H1 (cell line): ENCODE measurements around the gene GNB1. TPM values are rescaled to one million over a fixed set of nuclear protein-coding genes. Genes with fewer than 3 reads are reported as not detected.

Experiments
- KDM1A ChIP-seq: fragments of 200-600, 300-600 bp; sonication (generic); IDR thresholded peaks from 2 replicates; pipeline ENCODE4 v1.7.1; 2016; ENCODE audit warnings: mild to moderate bottlenecking, low read length, borderline replicate concordance
- NANOG ChIP-seq: IDR thresholded peaks from 2 replicates; pipeline ENCODE4 v1.6.1; 2011; ENCODE audit warnings: low read length, low read depth, mild to moderate bottlenecking, inconsistent platforms; ENCODE audit not compliant: insufficient read depth, poor library complexity, severe bottlenecking
- PHF8 ChIP-seq: fragments of 200-600 bp; sonication (generic); conservative IDR thresholded peaks from 2 replicates; pipeline ENCODE4 v1.7.1; 2012; ENCODE audit warnings: low read depth, mild to moderate bottlenecking, inconsistent platforms, low read length, moderate library complexity
- RBBP5 ChIP-seq: IDR thresholded peaks from 2 replicates; pipeline ENCODE4 v1.7.1; 2012; ENCODE audit warnings: low read depth, mild to moderate bottlenecking, inconsistent platforms, low read length, moderate library complexity, borderline replicate concordance
- RXRA ChIP-seq: IDR thresholded peaks from 2 replicates; pipeline ENCODE4 v1.6.1; 2011; ENCODE audit warnings: low read depth, mild to moderate bottlenecking, low read length, moderate library complexity; ENCODE audit not compliant: insufficient read depth
- USF2 ChIP-seq: IDR thresholded peaks from 2 replicates; pipeline ENCODE4 v1.6.1; 2011; ENCODE audit warnings: low read length, improper control_type of control experiment
- polyA plus RNA-seq, 7 experiments: library from polyadenylated mRNA; depleted of rRNA in 3 of 7; stranded (reverse) in 5 of 7; unstranded in 2 of 7; fragments of >200 nt in 5 of 7; fragments of 200-250 nt in 2 of 7; gene quantifications; 1 replicate in 5 of 7; 2 replicates in 1 of 7; 4 replicates in 1 of 7; pipeline versions ENCODE4 v1.2.1 to v1.2.3, GENCODE V29; 2011 to 2013; ENCODE audit warnings: missing spikeins in 2 of 7, mixed read lengths in 2 of 7
- total RNA-seq: library from RNA; stranded (reverse); fragmentation: NEBNext Ultra II Directional; extraction: Animal tissue kit (Norgen Biotek cat#: 25700); gene quantifications from 2 replicates; pipeline ENCODE4 v1.2.1, GENCODE V29; 2021
- TF ChIP-seq, protein P1 (sequence below): IDR thresholded peaks from 2 replicates; pipeline ENCODE4 v1.6.1; 2012; ENCODE audit warnings: low read length, inconsistent platforms

Gene GNB1
- total and polyA plus RNA-seq, 2 of the 8 experiments (the other 6 are each of a cell fraction or from before 2014, with no cell fraction given) = 343 to 382 TPM

DNA sequence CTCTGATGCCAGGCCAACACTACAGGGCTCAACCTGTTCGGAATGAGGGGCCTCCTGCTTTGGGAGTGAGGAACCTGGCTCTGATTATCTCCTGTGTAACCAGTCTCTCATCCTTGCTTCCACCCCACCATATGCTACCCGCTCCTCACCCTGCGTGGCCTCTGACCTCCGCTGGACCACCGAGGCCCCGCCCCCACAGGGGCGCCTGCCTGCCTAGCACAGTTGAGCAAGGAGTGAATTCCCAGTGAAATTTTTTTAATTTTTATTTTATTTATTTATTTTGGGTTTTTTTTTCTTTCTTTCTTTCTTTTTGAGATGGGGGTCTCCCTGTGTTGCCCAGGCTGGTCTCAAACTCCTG, 1.9 kb upstream of the GNB1 start (continued):
- TF ChIP-seq RBBP5 (no peak), USF2 (no peak), KDM1A (no peak), NANOG (no peak), RXRA (no peak), PHF8 (no peak)
- TF ChIP-seq, protein P1, sequence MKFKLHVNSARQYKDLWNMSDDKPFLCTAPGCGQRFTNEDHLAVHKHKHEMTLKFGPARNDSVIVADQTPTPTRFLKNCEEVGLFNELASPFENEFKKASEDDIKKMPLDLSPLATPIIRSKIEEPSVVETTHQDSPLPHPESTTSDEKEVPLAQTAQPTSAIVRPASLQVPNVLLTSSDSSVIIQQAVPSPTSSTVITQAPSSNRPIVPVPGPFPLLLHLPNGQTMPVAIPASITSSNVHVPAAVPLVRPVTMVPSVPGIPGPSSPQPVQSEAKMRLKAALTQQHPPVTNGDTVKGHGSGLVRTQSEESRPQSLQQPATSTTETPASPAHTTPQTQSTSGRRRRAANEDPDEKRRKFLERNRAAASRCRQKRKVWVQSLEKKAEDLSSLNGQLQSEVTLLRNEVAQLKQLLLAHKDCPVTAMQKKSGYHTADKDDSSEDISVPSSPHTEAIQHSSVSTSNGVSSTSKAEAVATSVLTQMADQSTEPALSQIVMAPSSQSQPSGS = no peak
- TF ChIP-seq, all 59 proteins: peak for 0
